K562 (cell line): ENCODE data around the gene NGRN. TPM values are rescaled to one million over a fixed set of nuclear protein-coding genes. Genes with fewer than 3 reads are reported as not detected.

Experiments used
- CHCHD3 ChIP-seq: fragments of 250-450 bp; sonication (Bioruptor Pico); IDR thresholded peaks from 2 replicates; pipeline ENCODE4 v2.1.2; 2022; ENCODE audit warnings: mild to moderate bottlenecking
- EGR1 ChIP-seq: fragments of 450-650 bp; conservative IDR thresholded peaks from 2 replicates; pipeline ENCODE4 v1.6.1; 2017; ENCODE audit warnings: mild to moderate bottlenecking
- FOSL1 ChIP-seq: fragments of 200-800 bp; sonication (Bioruptor generic); conservative IDR thresholded peaks from 2 replicates; pipeline ENCODE4 v1.6.1; 2016; ENCODE audit warnings: missing genetic modification characterization, missing compliant biosample characterization
- FOXA3 ChIP-seq, 2 experiments: fragments of 450-650 bp in 1 of 2; sonication (generic) in 1 of 2; formaldehyde crosslinking; IDR thresholded peaks in 1 of 2; conservative IDR thresholded peaks in 1 of 2; 2 replicates each; pipeline versions ENCODE4 v1.4.0 to v1.8.0; 2020 to 2022; ENCODE audit warnings: mild to moderate bottlenecking in 2 of 2, missing genetic modification reagents in 1 of 2
- GABPB1 ChIP-seq: sonication (generic); formaldehyde crosslinking; IDR thresholded peaks from 2 replicates; pipeline ENCODE4 v1.8.0; 2022; ENCODE audit warnings: mild to moderate bottlenecking, missing genetic modification reagents
- HSF4 ChIP-seq: fragments of 250-450 bp; sonication (Bioruptor Pico); IDR thresholded peaks from 2 replicates; pipeline ENCODE4 v2.1.2; 2022; ENCODE audit warnings: mild to moderate bottlenecking, moderate library complexity, borderline replicate concordance
- ILF3 ChIP-seq: fragments of 450-650 bp; IDR thresholded peaks from 2 replicates; pipeline ENCODE4 v1.6.1; 2018; ENCODE audit warnings: antibody characterized with exemption, mild to moderate bottlenecking, moderate library complexity, borderline replicate concordance
- KDM5B ChIP-seq: fragments of 200-600 bp; sonication (generic); IDR thresholded peaks from 2 replicates; pipeline ENCODE4 v1.6.1; 2012; ENCODE audit warnings: low read depth, mild to moderate bottlenecking, moderate library complexity, low read length, control low read depth, inconsistent platforms; ENCODE audit not compliant: insufficient replicate concordance
- L3MBTL2 ChIP-seq: fragments of 450-650 bp; IDR thresholded peaks from 2 replicates; pipeline ENCODE4 v1.6.1; 2016; ENCODE audit warnings: mild to moderate bottlenecking, moderate library complexity
- NBN ChIP-seq: fragments of 450-650 bp; IDR thresholded peaks from 2 replicates; pipeline ENCODE4 v1.6.1; 2016; ENCODE audit warnings: low read depth, mild to moderate bottlenecking
- PHF21A ChIP-seq: fragments of 450-650 bp; IDR thresholded peaks from 2 replicates; pipeline ENCODE4 v1.6.1; 2017; ENCODE audit warnings: low read depth, borderline replicate concordance
- SREBF2 ChIP-seq: sonication (generic); formaldehyde crosslinking; IDR thresholded peaks from 2 replicates; pipeline ENCODE4 v1.4.0; 2020; ENCODE audit warnings: mild to moderate bottlenecking, missing genetic modification reagents
- TAF1 ChIP-seq: IDR thresholded peaks from 2 replicates; pipeline ENCODE4 v1.6.1; 2011; ENCODE audit warnings: mild to moderate bottlenecking, low read length, moderate library complexity; ENCODE audit not compliant: insufficient read depth, control insufficient read depth, severe bottlenecking; ENCODE audit errors: extremely low read depth
- YY1 ChIP-seq, 3 experiments: IDR thresholded peaks; 2 replicates each; pipeline ENCODE4 v1.6.1; 2011; ENCODE audit warnings: low read length in 2 of 3, mild to moderate bottlenecking in 2 of 3, moderate library complexity in 2 of 3, borderline replicate concordance in 1 of 3, control low read depth in 1 of 3, low read depth in 1 of 3; ENCODE audit not compliant: insufficient read depth in 3 of 3, insufficient replicate concordance in 2 of 3, control insufficient read depth in 1 of 3, insufficient read length in 1 of 3; ENCODE audit errors: extremely low read depth in 1 of 3
- ZNF212 ChIP-seq: fragments of 450-650 bp; formaldehyde crosslinking; IDR thresholded peaks from 2 replicates; pipeline ENCODE4 v1.4.0; 2020; ENCODE audit warnings: mild to moderate bottlenecking
- ZNF584 ChIP-seq: fragments of 200-800 bp; sonication (Bioruptor generic); IDR thresholded peaks from 2 replicates; pipeline ENCODE4 v1.6.1; 2016; ENCODE audit warnings: low read depth, mild to moderate bottlenecking, missing genetic modification characterization, missing compliant biosample characterization
- polyA plus RNA-seq, 8 experiments: library from polyadenylated mRNA; depleted of rRNA in 4 of 8; stranded (reverse) in 5 of 8; unstranded in 3 of 8; fragments of >200 nt; fragmentation: Nextera tagmentation in 2 of 8; fragmentation: Illumina TruSeq in 1 of 8; extraction: Ambion mirVana in 2 of 8; extraction: Trizol in 1 of 8; gene quantifications; 2 replicates each; pipeline versions ENCODE4 v1.2.1 to v1.2.3, GENCODE V29; 2011 to 2014; ENCODE audit warnings: inconsistent platforms in 1 of 8, missing spikeins in 1 of 8
- total RNA-seq, 7 experiments: library from RNA; depleted of rRNA in 6 of 7; stranded (reverse); fragments of >200 nt in 6 of 7; fragmentation: Illumina TruSeq in 2 of 7; extraction: Trizol in 2 of 7; gene quantifications; 2 replicates each; pipeline versions ENCODE4 v1.2.1 to v1.2.3, GENCODE V29; 2011 to 2021; ENCODE audit warnings: low replicate concordance in 1 of 7
- TF ChIP-seq, protein P1 (sequence below), 2 experiments: IDR thresholded peaks in 1 of 2; conservative IDR thresholded peaks in 1 of 2; 2 replicates each; pipeline ENCODE4 v1.6.1; 2016; ENCODE audit warnings: low read depth in 2 of 2, mild to moderate bottlenecking in 1 of 2, missing compliant biosample characterization in 1 of 2, missing genetic modification characterization in 1 of 2, moderate library complexity in 1 of 2
- TF ChIP-seq, protein P2 (sequence below): sonication (generic); formaldehyde crosslinking; IDR thresholded peaks from 2 replicates; pipeline ENCODE4 v1.8.1; 2023; ENCODE audit warnings: missing genetic modification reagents, mild to moderate bottlenecking, borderline replicate concordance

Gene NGRN
- total and polyA plus RNA-seq, 9 of the 15 experiments (the other 6 are each of a cell fraction or from before 2014, with no cell fraction given) = 14.0 to 73.4 (median 60.0) TPM

GRCh38 chr15:90241343-90242192 is 23.9 kb upstream of the NGRN start (continued):
- TF ChIP-seq, protein P1, sequence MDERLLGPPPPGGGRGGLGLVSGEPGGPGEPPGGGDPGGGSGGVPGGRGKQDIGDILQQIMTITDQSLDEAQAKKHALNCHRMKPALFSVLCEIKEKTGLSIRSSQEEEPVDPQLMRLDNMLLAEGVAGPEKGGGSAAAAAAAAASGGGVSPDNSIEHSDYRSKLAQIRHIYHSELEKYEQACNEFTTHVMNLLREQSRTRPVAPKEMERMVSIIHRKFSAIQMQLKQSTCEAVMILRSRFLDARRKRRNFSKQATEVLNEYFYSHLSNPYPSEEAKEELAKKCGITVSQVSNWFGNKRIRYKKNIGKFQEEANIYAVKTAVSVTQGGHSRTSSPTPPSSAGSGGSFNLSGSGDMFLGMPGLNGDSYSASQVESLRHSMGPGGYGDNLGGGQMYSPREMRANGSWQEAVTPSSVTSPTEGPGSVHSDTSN (CRISPR knock-in tag; IDR thresholded peaks at IDR 0.05; ENCODE audit: low read depth) = no peak
- TF ChIP-seq, protein P1 (tag; conservative IDR thresholded peaks at IDR 0.05; ENCODE audit: low read depth) = 0 out of 2 replicates have a peak, but pooled peaks have one; percentile 6
- no peak for TF ChIP-seq PHF21A
- peak; percentile 23 for TF ChIP-seq TAF1
- peak; percentile 73 for TF ChIP-seq L3MBTL2
- no peak for TF ChIP-seq CHCHD3 (CRISPR knock-in tag)
- TF ChIP-seq KDM5B = peak; percentile 50
- TF ChIP-seq YY1 (IDR thresholded peaks at IDR 0.05; ENCODE audit: borderline replicate concordance in 1 of 3, control insufficient read depth in 1 of 3, extremely low read depth in 1 of 3, insufficient read depth in 3 of 3, insufficient read length in 1 of 3, insufficient replicate concordance in 2 of 3, low read depth in 1 of 3, low read length in 2 of 3) = peak in 2 of 3 experiments; percentile 40 to 53
- 0 out of 2 replicates have a peak, but pooled peaks have one; percentile 28 for TF ChIP-seq ZNF584 (CRISPR knock-in tag)
- no peak for TF ChIP-seq ZNF212
- TF ChIP-seq FOXA3 (CRISPR knock-in tag; conservative IDR thresholded peaks at IDR 0.05 in 1 of 2, IDR thresholded peaks at IDR 0.05 in 1 of 2) = 0 out of 4 replicates have a peak, but pooled peaks of 1 of the 2 experiments have one; percentile 18
- TF ChIP-seq, protein P2, sequence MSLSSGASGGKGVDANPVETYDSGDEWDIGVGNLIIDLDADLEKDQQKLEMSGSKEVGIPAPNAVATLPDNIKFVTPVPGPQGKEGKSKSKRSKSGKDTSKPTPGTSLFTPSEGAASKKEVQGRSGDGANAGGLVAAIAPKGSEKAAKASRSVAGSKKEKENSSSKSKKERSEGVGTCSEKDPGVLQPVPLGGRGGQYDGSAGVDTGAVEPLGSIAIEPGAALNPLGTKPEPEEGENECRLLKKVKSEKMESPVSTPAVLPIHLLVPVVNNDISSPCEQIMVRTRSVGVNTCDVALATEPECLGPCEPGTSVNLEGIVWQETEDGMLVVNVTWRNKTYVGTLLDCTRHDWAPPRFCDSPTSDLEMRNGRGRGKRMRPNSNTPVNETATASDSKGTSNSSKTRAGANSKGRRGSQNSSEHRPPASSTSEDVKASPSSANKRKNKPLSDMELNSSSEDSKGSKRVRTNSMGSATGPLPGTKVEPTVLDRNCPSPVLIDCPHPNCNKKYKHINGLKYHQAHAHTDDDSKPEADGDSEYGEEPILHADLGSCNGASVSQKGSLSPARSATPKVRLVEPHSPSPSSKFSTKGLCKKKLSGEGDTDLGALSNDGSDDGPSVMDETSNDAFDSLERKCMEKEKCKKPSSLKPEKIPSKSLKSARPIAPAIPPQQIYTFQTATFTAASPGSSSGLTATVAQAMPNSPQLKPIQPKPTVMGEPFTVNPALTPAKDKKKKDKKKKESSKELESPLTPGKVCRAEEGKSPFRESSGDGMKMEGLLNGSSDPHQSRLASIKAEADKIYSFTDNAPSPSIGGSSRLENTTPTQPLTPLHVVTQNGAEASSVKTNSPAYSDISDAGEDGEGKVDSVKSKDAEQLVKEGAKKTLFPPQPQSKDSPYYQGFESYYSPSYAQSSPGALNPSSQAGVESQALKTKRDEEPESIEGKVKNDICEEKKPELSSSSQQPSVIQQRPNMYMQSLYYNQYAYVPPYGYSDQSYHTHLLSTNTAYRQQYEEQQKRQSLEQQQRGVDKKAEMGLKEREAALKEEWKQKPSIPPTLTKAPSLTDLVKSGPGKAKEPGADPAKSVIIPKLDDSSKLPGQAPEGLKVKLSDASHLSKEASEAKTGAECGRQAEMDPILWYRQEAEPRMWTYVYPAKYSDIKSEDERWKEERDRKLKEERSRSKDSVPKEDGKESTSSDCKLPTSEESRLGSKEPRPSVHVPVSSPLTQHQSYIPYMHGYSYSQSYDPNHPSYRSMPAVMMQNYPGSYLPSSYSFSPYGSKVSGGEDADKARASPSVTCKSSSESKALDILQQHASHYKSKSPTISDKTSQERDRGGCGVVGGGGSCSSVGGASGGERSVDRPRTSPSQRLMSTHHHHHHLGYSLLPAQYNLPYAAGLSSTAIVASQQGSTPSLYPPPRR (CRISPR knock-in tag) = no peak
- no peak for TF ChIP-seq NBN
- peak; percentile 48; the same call in 1 of the 2 replicates for TF ChIP-seq GABPB1 (CRISPR knock-in tag)
- no peak for TF ChIP-seq SREBF2 (CRISPR knock-in tag)
- TF ChIP-seq FOSL1 (tag) = 0 out of 2 replicates have a peak, but pooled peaks have one; percentile 53
- no peak for TF ChIP-seq HSF4 (CRISPR knock-in tag)
- no peak for TF ChIP-seq ILF3
- TF ChIP-seq EGR1 = no peak
